GM12873 (cell line): ENCODE measurements around the gene CSF2.

Experiments
- CTCF ChIP-seq: IDR thresholded peaks from 2 replicates; pipeline ENCODE4 v1.5.1; 2012; ENCODE audit warnings: low read depth, mild to moderate bottlenecking, moderate library complexity, low read length, control low read depth; ENCODE audit not compliant: insufficient read depth; ENCODE audit errors: missing control alignments

The CSF2 gene

GRCh38 chr5:132073231-132074013 is at the start of gene CSF2:
TSS of gene CSF2 (plus strand) at chr5:132073789. CDS start at chr5:132073824, 35 bp downstream.
- no peak for TF ChIP-seq CTCF

GRCh38 chr5:132024117-132024435 is 49.5 kb upstream of the CSF2 start:
- TF ChIP-seq CTCF = no peak

- TF ChIP-seq CTCF = no peak
Observed at GRCh38 chr5:132024789-132025402, 48.7 kb upstream of the CSF2 start.

GRCh38 chr5:132025403-132025971 is 48.1 kb upstream of the CSF2 start:
- TF ChIP-seq CTCF = no peak

- no peak for TF ChIP-seq CTCF
Observed at GRCh38 chr5:132026516-132027008, 47.0 kb upstream of the CSF2 start.

- TF ChIP-seq CTCF = no peak
Observed at GRCh38 chr5:132027027-132027426, 46.6 kb upstream of the CSF2 start.

GRCh38 chr5:132029609-132030330 is 43.8 kb upstream of the CSF2 start:
- no peak for TF ChIP-seq CTCF
